ENCODE measurements around the gene SORCS2.
A peak's percentile ranks its signal among the peaks of the same experiment; 100 is the strongest.

SORCS2 gene

GRCh38 chr4:7505116-7505900 is 313.0 kb downstream of the SORCS2 start:
- no peak overlapping the region for H3K14ac ChIP-seq (ENCODE audit: low read length in 2 of 2)
- no peak overlapping the region for H3K4me3 ChIP-seq (ENCODE audit: insufficient read depth in 1 of 2, low read depth in 1 of 2, low read length in 2 of 2)
- H3K9me3 ChIP-seq (ENCODE audit: control insufficient read depth, low read length), result no peaks in the 10 kb centered on the region
- no peak overlapping the region for H2BK120ac ChIP-seq (ENCODE audit: low read depth, low read length)
- no peaks in the 10 kb centered on the region for H3K79me1 ChIP-seq (replicated peaks; ENCODE audit: low read length, poor library complexity, severe bottlenecking)
- H2BK5ac ChIP-seq (ENCODE audit: low read depth, low read length, poor library complexity, severe bottlenecking), result no peak overlapping the region
- no peak for DNase-seq
- no peak overlapping the region for H2BK15ac ChIP-seq (ENCODE audit: low read depth, poor library complexity, severe bottlenecking)
- peaks cover 21 to 49% of the 10 kb centered on the region in 2 experiments for H3K27me3 ChIP-seq (ENCODE audit: control insufficient read depth in 1 of 2, insufficient read depth in 1 of 2, low read length in 2 of 2)
- no peak overlapping the region for H2BK12ac ChIP-seq (ENCODE audit: low read length in 2 of 2)
- H3K4ac ChIP-seq (ENCODE audit: low read depth in 1 of 2, low read length in 2 of 2), result no peak overlapping the region
- H2AK5ac ChIP-seq (ENCODE audit: low read length, severe bottlenecking), result no peak overlapping the region
- H3K18ac ChIP-seq (ENCODE audit: low read depth in 1 of 2, low read length in 2 of 2), result no peak overlapping the region
- H4K8ac ChIP-seq (ENCODE audit: low read length), result no peak overlapping the region
- no peaks in the 10 kb centered on the region for H3K36me3 ChIP-seq (ENCODE audit: control insufficient read depth in 1 of 2, insufficient read depth in 2 of 2, low read depth in 1 of 2, low read length in 2 of 2)
- no peak overlapping the region for H3K4me2 ChIP-seq (ENCODE audit: low read length, poor library complexity, severe bottlenecking)
- no peak overlapping the region for H3K23ac ChIP-seq (ENCODE audit: low read length in 2 of 2)
- peaks cover 1% of the 10 kb centered on the region for H3K4me1 ChIP-seq (ENCODE audit: control insufficient read depth, insufficient read depth, low read depth, low read length)
- WGBS, result 95% methylated on average over 25 of the region's 25 CpGs
- H3K27ac ChIP-seq (ENCODE audit: low read length, poor library complexity, severe bottlenecking), result no peak overlapping the region
- H2AFZ ChIP-seq (ENCODE audit: low read depth, low read length), result no peak overlapping the region
- no peak overlapping the region for H3K9ac ChIP-seq (ENCODE audit: low read length)
- H4K91ac ChIP-seq (ENCODE audit: low read length), result no peak overlapping the region

- Histone ChIP-seq H2BK120ac (ENCODE audit: low read depth, low read length) (no peak overlapping the region), H2AFZ (ENCODE audit: low read depth, low read length) (no peak overlapping the region), H3K27me3 (ENCODE audit: control insufficient read depth in 1 of 2, insufficient read depth in 1 of 2, low read length in 2 of 2) (peaks cover 15 to 44% of the 10 kb centered on the region in 2 experiments), H2AK5ac (ENCODE audit: low read length, severe bottlenecking) (no peak overlapping the region), H2BK12ac (ENCODE audit: low read length in 2 of 2) (no peak overlapping the region), H3K4me1 (ENCODE audit: control insufficient read depth, insufficient read depth, low read depth, low read length) (peaks cover 1% of the 10 kb centered on the region), H3K4me3 (ENCODE audit: insufficient read depth in 1 of 2, low read depth in 1 of 2, low read length in 2 of 2) (no peak overlapping the region), H3K18ac (ENCODE audit: low read depth in 1 of 2, low read length in 2 of 2) (no peak overlapping the region), H3K79me1 (replicated peaks; ENCODE audit: low read length, poor library complexity, severe bottlenecking) (no peaks in the 10 kb centered on the region), H3K14ac (ENCODE audit: low read length in 2 of 2) (no peak overlapping the region), H3K4ac (ENCODE audit: low read depth in 1 of 2, low read length in 2 of 2) (no peak overlapping the region), H3K9ac (ENCODE audit: low read length) (no peak overlapping the region), H2BK5ac (ENCODE audit: low read depth, low read length, poor library complexity, severe bottlenecking) (no peak overlapping the region), H3K4me2 (ENCODE audit: low read length, poor library complexity, severe bottlenecking) (no peak overlapping the region), H3K23ac (ENCODE audit: low read length in 2 of 2) (no peak overlapping the region), H3K36me3 (ENCODE audit: control insufficient read depth in 1 of 2, insufficient read depth in 2 of 2, low read depth in 1 of 2, low read length in 2 of 2) (no peaks in the 10 kb centered on the region), H4K8ac (ENCODE audit: low read length) (no peak overlapping the region), H2BK15ac (ENCODE audit: low read depth, poor library complexity, severe bottlenecking) (no peak overlapping the region), H4K91ac (ENCODE audit: low read length) (no peak overlapping the region), H3K27ac (ENCODE audit: low read length, poor library complexity, severe bottlenecking) (no peak overlapping the region), H3K9me3 (ENCODE audit: control insufficient read depth, low read length) (no peaks in the 10 kb centered on the region)
- no peak for DNase-seq
- WGBS, result 93% methylated on average over 9 of the region's 9 CpGs
These were observed 313.8 kb downstream of the SORCS2 start for GRCh38 chr4:7506119-7506518.

GRCh38 chr4:7506572-7506971 is 314.2 kb downstream of the SORCS2 start:
- Histone ChIP-seq H2AFZ (ENCODE audit: low read depth, low read length) (no peak overlapping the region), H2BK12ac (ENCODE audit: low read length in 2 of 2) (no peak overlapping the region), H2AK5ac (ENCODE audit: low read length, severe bottlenecking) (no peak overlapping the region), H3K4me2 (ENCODE audit: low read length, poor library complexity, severe bottlenecking) (no peak overlapping the region), H3K4me1 (ENCODE audit: control insufficient read depth, insufficient read depth, low read depth, low read length) (peaks cover 3% of the 10 kb centered on the region), H3K4ac (ENCODE audit: low read depth in 1 of 2, low read length in 2 of 2) (no peak overlapping the region), H3K23ac (ENCODE audit: low read length in 2 of 2) (no peak overlapping the region), H3K27ac (ENCODE audit: low read length, poor library complexity, severe bottlenecking) (no peak overlapping the region), H3K4me3 (ENCODE audit: insufficient read depth in 1 of 2, low read depth in 1 of 2, low read length in 2 of 2) (no peak overlapping the region), H3K36me3 (ENCODE audit: control insufficient read depth in 1 of 2, insufficient read depth in 2 of 2, low read depth in 1 of 2, low read length in 2 of 2) (no peaks in the 10 kb centered on the region), H2BK120ac (ENCODE audit: low read depth, low read length) (no peak overlapping the region), H3K18ac (ENCODE audit: low read depth in 1 of 2, low read length in 2 of 2) (no peak overlapping the region), H2BK15ac (ENCODE audit: low read depth, poor library complexity, severe bottlenecking) (no peak overlapping the region), H3K14ac (ENCODE audit: low read length in 2 of 2) (no peak overlapping the region), H4K8ac (ENCODE audit: low read length) (no peak overlapping the region), H3K9me3 (ENCODE audit: control insufficient read depth, low read length) (no peaks in the 10 kb centered on the region), H3K27me3 (ENCODE audit: control insufficient read depth in 1 of 2, insufficient read depth in 1 of 2, low read length in 2 of 2) (peaks cover 11 to 42% of the 10 kb centered on the region in 2 experiments), H2BK5ac (ENCODE audit: low read depth, low read length, poor library complexity, severe bottlenecking) (no peak overlapping the region), H4K91ac (ENCODE audit: low read length) (no peak overlapping the region), H3K79me1 (replicated peaks; ENCODE audit: low read length, poor library complexity, severe bottlenecking) (no peaks in the 10 kb centered on the region), H3K9ac (ENCODE audit: low read length) (no peak overlapping the region)
- WGBS, result 96% methylated on average over 3 of the region's 3 CpGs
- no peak for DNase-seq

GRCh38 chr4:7507381-7507780 is 315.0 kb downstream of the SORCS2 start:
- Histone ChIP-seq H4K91ac (ENCODE audit: low read length) (no peak overlapping the region), H3K14ac (ENCODE audit: low read length in 2 of 2) (no peak overlapping the region), H4K8ac (ENCODE audit: low read length) (no peak overlapping the region), H2BK5ac (ENCODE audit: low read depth, low read length, poor library complexity, severe bottlenecking) (no peak overlapping the region), H3K4me1 (ENCODE audit: control insufficient read depth, insufficient read depth, low read depth, low read length) (peaks cover 4% of the 10 kb centered on the region), H3K27ac (ENCODE audit: low read length, poor library complexity, severe bottlenecking) (no peak overlapping the region), H2AK5ac (ENCODE audit: low read length, severe bottlenecking) (no peak overlapping the region), H3K4me2 (ENCODE audit: low read length, poor library complexity, severe bottlenecking) (no peak overlapping the region), H3K9me3 (ENCODE audit: control insufficient read depth, low read length) (no peaks in the 10 kb centered on the region), H3K4ac (ENCODE audit: low read depth in 1 of 2, low read length in 2 of 2) (no peak overlapping the region), H2BK15ac (ENCODE audit: low read depth, poor library complexity, severe bottlenecking) (no peak overlapping the region), H2AFZ (ENCODE audit: low read depth, low read length) (no peak overlapping the region), H3K4me3 (ENCODE audit: insufficient read depth in 1 of 2, low read depth in 1 of 2, low read length in 2 of 2) (no peak overlapping the region), H3K36me3 (ENCODE audit: control insufficient read depth in 1 of 2, insufficient read depth in 2 of 2, low read depth in 1 of 2, low read length in 2 of 2) (no peaks in the 10 kb centered on the region), H2BK120ac (ENCODE audit: low read depth, low read length) (no peak overlapping the region), H3K27me3 (ENCODE audit: control insufficient read depth in 1 of 2, insufficient read depth in 1 of 2, low read length in 2 of 2) (peaks cover 9 to 42% of the 10 kb centered on the region in 2 experiments), H3K79me1 (replicated peaks; ENCODE audit: low read length, poor library complexity, severe bottlenecking) (no peaks in the 10 kb centered on the region), H2BK12ac (ENCODE audit: low read length in 2 of 2) (no peak overlapping the region), H3K23ac (ENCODE audit: low read length in 2 of 2) (no peak overlapping the region), H3K18ac (ENCODE audit: low read depth in 1 of 2, low read length in 2 of 2) (no peak overlapping the region), H3K9ac (ENCODE audit: low read length) (no peak overlapping the region)
- 81% methylated on average over 9 of the region's 11 CpGs for WGBS
- peak; percentile 11 for DNase-seq

All from mesenchymal stem cell (in vitro differentiated cells and primary cell).